Measurements from ENCODE around the gene CDK6.

Gene CDK6

DNA sequence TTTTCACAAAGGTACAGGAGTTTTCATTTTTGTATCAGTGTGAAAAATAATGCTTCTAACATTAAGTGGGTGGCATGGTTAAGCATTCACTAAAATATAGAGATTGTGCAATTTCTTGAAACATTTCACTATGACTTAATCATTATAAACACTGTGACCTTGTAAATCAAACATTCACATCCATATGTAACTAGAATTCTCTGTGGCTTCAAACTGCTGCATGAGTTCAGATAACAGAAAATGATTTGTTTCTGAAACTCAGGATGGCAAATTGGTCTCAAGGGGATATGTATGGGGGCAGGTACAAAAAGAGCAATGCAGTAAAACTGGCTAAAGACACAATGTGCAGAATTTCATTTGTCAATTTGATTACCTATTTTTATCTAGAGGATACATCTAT is 250.0 kb downstream of the CDK6 start:
- DNase-seq (ENCODE audit: low read depth), result peak; percentile 45

DNA sequence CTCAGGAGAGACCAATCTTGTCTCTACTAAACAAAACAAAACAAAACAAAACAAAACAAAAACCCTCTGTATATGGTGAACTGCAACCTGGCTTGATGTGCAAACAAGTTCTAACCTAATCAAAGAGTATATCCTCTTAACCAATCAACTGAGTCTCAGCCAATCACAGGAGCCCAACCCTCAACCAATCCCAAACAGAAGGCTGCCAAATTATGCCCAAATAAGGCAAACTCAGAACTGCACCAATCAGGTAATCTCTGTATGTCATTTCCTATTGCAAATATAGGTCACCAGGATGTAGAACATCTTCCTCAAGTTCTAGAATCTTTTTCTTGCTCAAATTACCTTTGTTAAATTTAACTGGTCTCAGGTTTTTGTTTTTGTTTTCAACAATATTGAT is 251.4 kb downstream of the CDK6 start:
- DNase-seq (ENCODE audit: low read depth), result no peak

DNA sequence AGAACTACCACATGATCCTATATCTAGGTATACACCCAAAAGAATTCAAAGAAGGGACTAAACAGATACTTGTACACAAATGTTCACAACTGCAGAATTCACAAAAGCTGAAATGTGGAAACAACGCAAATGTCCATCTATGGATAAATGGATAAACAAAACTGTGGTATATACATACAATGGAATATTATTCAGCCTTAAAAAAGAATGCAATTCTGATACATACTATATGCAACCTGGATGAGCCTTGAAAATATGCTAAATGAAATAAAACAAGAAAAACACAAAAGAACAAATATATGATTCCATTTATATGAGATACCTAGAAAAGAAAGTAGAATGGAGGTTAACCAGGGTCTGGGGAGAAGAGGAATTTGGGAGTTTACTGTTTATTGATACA is 253.4 kb downstream of the CDK6 start:
- no peak for DNase-seq (ENCODE audit: low read depth)

GRCh38 chr7:92576296-92576695 is 260.1 kb downstream of the CDK6 start:
- DNase-seq (ENCODE audit: low read depth), result no peak

GRCh38 chr7:92569137-92569536 is 267.2 kb downstream of the CDK6 start:
- no peak for DNase-seq (ENCODE audit: low read depth)

GRCh38 chr7:92567460-92567859 is 268.9 kb downstream of the CDK6 start:
- DNase-seq (ENCODE audit: low read depth), result peak; percentile 44

DNA sequence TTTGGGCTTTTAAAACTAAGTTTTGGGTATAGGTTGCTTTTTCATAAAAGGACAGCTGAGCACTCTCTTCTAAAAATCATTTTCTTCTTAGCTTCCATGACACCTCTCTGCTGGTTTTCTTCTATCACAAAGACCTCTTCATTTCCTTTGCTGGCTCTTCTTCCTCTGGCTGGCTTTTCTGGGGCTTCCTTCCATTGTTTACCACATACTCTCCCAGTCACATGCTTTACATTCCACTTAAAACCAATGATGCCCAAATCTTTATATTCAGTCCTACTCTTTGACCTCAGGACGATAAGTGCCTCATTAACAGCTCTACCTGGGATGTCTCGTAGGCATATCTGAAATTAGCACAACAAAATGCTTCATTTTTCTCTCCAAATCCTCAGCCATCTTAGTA is 273.0 kb downstream of the CDK6 start:
- DNase-seq (ENCODE audit: low read depth), result no peak

GRCh38 chr7:92560602-92561001 is 275.8 kb downstream of the CDK6 start:
- DNase-seq (ENCODE audit: low read depth), result no peak

DNA sequence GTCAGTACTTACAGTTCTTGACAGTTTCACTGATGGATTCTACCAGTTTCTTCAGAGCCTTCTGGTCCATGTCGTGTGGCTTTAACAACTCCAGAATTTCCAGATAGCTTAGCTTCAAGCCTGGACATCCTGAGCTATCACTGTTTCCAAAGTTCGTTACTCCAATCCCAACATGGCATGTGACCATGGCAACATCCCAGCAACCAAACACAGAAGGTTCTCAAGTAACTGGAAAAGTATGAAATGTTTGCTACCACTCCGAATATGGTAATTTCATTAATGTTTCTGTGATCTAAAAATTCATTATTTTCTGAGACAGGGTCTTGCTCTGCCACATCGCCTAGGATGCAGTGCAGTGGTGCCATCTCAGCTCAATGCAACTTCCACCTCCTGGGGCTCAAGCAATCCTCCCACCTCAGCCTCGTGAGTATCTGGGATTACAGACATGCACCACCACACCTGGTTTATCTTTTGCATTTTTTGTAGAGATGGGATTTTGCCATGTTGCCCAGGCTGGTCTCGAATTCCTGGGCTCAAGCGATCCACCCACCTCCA is 278.5 kb downstream of the CDK6 start:
- no peak for DNase-seq (ENCODE audit: low read depth)

GRCh38 chr7:92557249-92557648 is 279.1 kb downstream of the CDK6 start:
- no peak for DNase-seq (ENCODE audit: low read depth)
